GM04504 (cell line): ENCODE results near the gene PSMD6.

Experiments
- DNase-seq: peaks from one replicate; pipeline ENCODE4 v3.0.0-alpha.2; 2012; ENCODE audit warnings: low read depth

Gene PSMD6

GRCh38 chr3:64023187-64023860, at the start of gene PSMD6:
PSMD6 (minus strand) TSS chr3:64023494; CDS start chr3:64023419, 75 bp downstream.
- DNase-seq = peak; percentile 55

- DNase-seq = no peak
Observed at GRCh38 chr3:64072126-64072525, 48.8 kb upstream of the PSMD6 start.

GRCh38 chr3:64070704-64071103, 47.4 kb upstream of the PSMD6 start:
- DNase-seq = no peak

- DNase-seq = no peak
Observed at GRCh38 chr3:64067506-64068346, 44.4 kb upstream of the PSMD6 start.

GRCh38 chr3:64064804-64065203, 41.5 kb upstream of the PSMD6 start:
- no peak for DNase-seq

GRCh38 chr3:64063983-64064438, 40.7 kb upstream of the PSMD6 start:
- DNase-seq = no peak

- DNase-seq = no peak
Observed at GRCh38 chr3:64063207-64063982, 40.1 kb upstream of the PSMD6 start.

GRCh38 chr3:64061628-64062027, 38.3 kb upstream of the PSMD6 start:
- no peak for DNase-seq

GRCh38 chr3:64059484-64060175, 36.3 kb upstream of the PSMD6 start:
- DNase-seq = no peak

GRCh38 chr3:64058566-64058965, 35.3 kb upstream of the PSMD6 start:
- no peak for DNase-seq

- no peak for DNase-seq
Observed at GRCh38 chr3:64057231-64057630, 33.9 kb upstream of the PSMD6 start.

- DNase-seq = no peak
Observed at GRCh38 chr3:64056606-64057180, 33.4 kb upstream of the PSMD6 start.

GRCh38 chr3:64055076-64055475, 31.8 kb upstream of the PSMD6 start:
- DNase-seq = no peak

GRCh38 chr3:64054488-64054887, 31.2 kb upstream of the PSMD6 start:
- no peak for DNase-seq

- DNase-seq = no peak
Observed at GRCh38 chr3:64053581-64053980, 30.3 kb upstream of the PSMD6 start.

GRCh38 chr3:64053117-64053516, 29.8 kb upstream of the PSMD6 start:
- DNase-seq = no peak

GRCh38 chr3:64049832-64050231, 26.5 kb upstream of the PSMD6 start:
- DNase-seq = no peak

- no peak for DNase-seq
Observed at GRCh38 chr3:64049136-64049535, 25.8 kb upstream of the PSMD6 start.

- peak; percentile 65 for DNase-seq
Observed at GRCh38 chr3:64048631-64049061, 25.4 kb upstream of the PSMD6 start.

GRCh38 chr3:64047787-64048186, 24.5 kb upstream of the PSMD6 start:
- DNase-seq = no peak

- DNase-seq = no peak
Observed at GRCh38 chr3:64046996-64047594, 23.8 kb upstream of the PSMD6 start.
